Endodermal cell (in vitro differentiated cells): Measurements from ENCODE around the gene RCBTB1. TPM values are rescaled to one million over a fixed set of nuclear protein-coding genes. Genes with fewer than 3 reads are reported as not detected.

ENCODE experiments used
- DNase-seq: peaks from one replicate; pipeline ENCODE4 v3.0.0-alpha.2; 2017
- H3K27ac ChIP-seq: 2 replicates; pipeline ENCODE4 v1.5.1; 2013; ENCODE audit warnings: mild to moderate bottlenecking, low read depth, low read length, moderate library complexity
- H3K27me3 ChIP-seq: 2 replicates; pipeline ENCODE4 v1.6.1; 2013; ENCODE audit warnings: mild to moderate bottlenecking, low read length, moderate library complexity; ENCODE audit not compliant: insufficient read depth, control insufficient read depth, poor library complexity, severe bottlenecking
- H3K36me3 ChIP-seq: 2 replicates; pipeline ENCODE4 v1.7.0; 2013; ENCODE audit warnings: mild to moderate bottlenecking, low read length, moderate library complexity; ENCODE audit not compliant: control insufficient read depth, insufficient read depth
- H3K4me1 ChIP-seq: one replicate; pipeline ENCODE4 v1.7.0; 2013; ENCODE audit warnings: low read length; ENCODE audit not compliant: control insufficient read depth, insufficient read depth
- H3K4me3 ChIP-seq: 2 replicates; pipeline ENCODE4 v1.5.1; 2013; ENCODE audit warnings: mild to moderate bottlenecking, low read length, moderate library complexity
- H3K9ac ChIP-seq: 2 replicates; pipeline ENCODE4 v1.6.1; 2013; ENCODE audit warnings: mild to moderate bottlenecking, low read length, moderate library complexity; ENCODE audit not compliant: poor library complexity, severe bottlenecking; ENCODE audit errors: extremely low read depth
- H3K9me3 ChIP-seq: 2 replicates; pipeline ENCODE4 v1.6.1; 2013; ENCODE audit warnings: mild to moderate bottlenecking, low read length, moderate library complexity; ENCODE audit not compliant: control insufficient read depth
- H3K27ac Mint-ChIP-seq: 2 replicates; pipeline ENCODE4 v1.8.0; 2020; ENCODE audit warnings: mixed read lengths
- H3K27me3 Mint-ChIP-seq: 2 replicates; pipeline ENCODE4 v1.8.0; 2021; ENCODE audit warnings: mild to moderate bottlenecking, mixed read lengths; ENCODE audit not compliant: insufficient read depth
- H3K36me3 Mint-ChIP-seq: 2 replicates; pipeline ENCODE4 v1.8.0; 2020; ENCODE audit warnings: low read depth, mixed read lengths
- H3K4me1 Mint-ChIP-seq: 2 replicates; pipeline ENCODE4 v1.8.0; 2020; ENCODE audit warnings: mixed read lengths
- H3K4me3 Mint-ChIP-seq: 2 replicates; pipeline ENCODE4 v1.8.0; 2020; ENCODE audit warnings: mild to moderate bottlenecking, moderate library complexity, mixed read lengths
- H3K9me3 Mint-ChIP-seq: 2 replicates; pipeline ENCODE4 v1.8.0; 2020; ENCODE audit warnings: mild to moderate bottlenecking, mixed read lengths
- CTCF ChIP-seq: fragments of 200-600 bp; sonication (generic); conservative IDR thresholded peaks from 2 replicates; pipeline ENCODE4 v1.5.0; 2021; ENCODE audit warnings: antibody characterized with exemption, mild to moderate bottlenecking
- WGBS, 2 experiments: methylation state at CpG; one replicate each; pipeline versions ENCODE4 v1.1.5 to v1.1.7; 2013; ENCODE audit warnings: missing lambda C conversion rate in 2 of 2, mixed read lengths in 1 of 2; ENCODE audit not compliant: insufficient coverage in 1 of 2, insufficient read length in 1 of 2; 5-methylcytosine and 5-hydroxymethylcytosine counted together
- total RNA-seq, 2 donors: library from RNA; stranded (reverse); fragmentation: NEBNext Ultra II Directional in 1 of 2; extraction: Animal tissue kit (Norgen Biotek cat#: 25700) in 1 of 2; gene quantifications; 2 replicates in 1 of 2; 3 replicates in 1 of 2; pipeline ENCODE4 v1.2.1, GENCODE V29; 2021

RCBTB1 gene
- total RNA-seq, 2 donors from 2014 or later = 40.6 to 46.4 TPM

GRCh38 chr13:49517461-49517860, 67.9 kb downstream of the RCBTB1 start:
- H3K36me3 ChIP-seq = peaks cover 9% of the 10 kb centered on the region
- peak; percentile 73 for TF ChIP-seq CTCF

GRCh38 chr13:49516467-49516866, 68.9 kb downstream of the RCBTB1 start:
- Mint-ChIP-seq H3K4me3 (no peak overlapping the region), H3K36me3 (peaks cover 30% of the 10 kb centered on the region), H3K27me3 (no peaks in the 10 kb centered on the region), H3K9me3 (no peaks in the 10 kb centered on the region), H3K27ac (no peak overlapping the region), H3K4me1 (peaks cover 4% of the 10 kb centered on the region)
- Histone ChIP-seq H3K4me3 (no peak overlapping the region), H3K27me3 (no peaks in the 10 kb centered on the region), H3K27ac (no peak overlapping the region), H3K36me3 (peaks cover 4% of the 10 kb centered on the region), H3K9ac (no peak overlapping the region), H3K4me1 (no peaks in the 10 kb centered on the region), H3K9me3 (no peaks in the 10 kb centered on the region)
- no peak for DNase-seq
- WGBS, 2 experiments = 90 to 100% methylated on average over 3 to 5 of the region's 5 CpGs
- no peak for TF ChIP-seq CTCF

More at GRCh38 chr13:49517461-49517860, 67.9 kb downstream of the RCBTB1 start:
- Mint-ChIP-seq H3K9me3 (no peaks in the 10 kb centered on the region), H3K27ac (no peak overlapping the region), H3K4me1 (peaks cover 4% of the 10 kb centered on the region), H3K27me3 (no peaks in the 10 kb centered on the region), H3K36me3 (peaks cover 33% of the 10 kb centered on the region), H3K4me3 (no peak overlapping the region)
- WGBS, 2 experiments = 76 to 82% methylated on average over 6 of the region's 6 CpGs
- Histone ChIP-seq H3K4me1 (no peaks in the 10 kb centered on the region), H3K27me3 (no peaks in the 10 kb centered on the region), H3K9ac (no peak overlapping the region), H3K27ac (no peak overlapping the region), H3K4me3 (no peak overlapping the region), H3K9me3 (no peaks in the 10 kb centered on the region)
- DNase-seq = peak; percentile 70

DNA sequence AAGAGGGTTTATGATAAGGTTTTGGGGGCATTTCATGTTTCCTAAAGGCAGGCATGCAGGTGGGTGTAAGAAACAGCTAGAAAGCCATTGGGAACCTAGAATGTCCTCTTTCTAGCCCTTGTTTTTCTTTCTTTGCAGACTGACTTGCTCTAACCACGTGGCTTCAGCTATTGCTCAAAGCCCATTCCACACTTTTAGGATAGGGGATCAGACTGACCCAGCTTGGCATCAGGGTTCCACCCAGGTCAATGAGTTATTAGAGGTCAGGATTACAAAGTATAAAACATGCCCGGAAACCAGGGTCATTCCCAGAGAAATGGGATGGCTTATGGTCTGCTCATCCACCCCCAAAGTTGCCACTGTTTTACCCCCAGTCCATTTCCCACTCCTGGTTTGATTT, 72.8 kb downstream of the RCBTB1 start:
- Mint-ChIP-seq H3K9me3 (no peaks in the 10 kb centered on the region), H3K27ac (no peak overlapping the region), H3K27me3 (no peaks in the 10 kb centered on the region), H3K4me3 (no peak overlapping the region), H3K36me3 (peaks cover 30% of the 10 kb centered on the region), H3K4me1 (peaks cover 4% of the 10 kb centered on the region)
- TF ChIP-seq CTCF = no peak
- Histone ChIP-seq H3K9ac (no peak overlapping the region), H3K4me1 (no peaks in the 10 kb centered on the region), H3K4me3 (no peak overlapping the region), H3K27ac (no peak overlapping the region), H3K27me3 (no peaks in the 10 kb centered on the region), H3K9me3 (no peaks in the 10 kb centered on the region), H3K36me3 (no peaks in the 10 kb centered on the region)
- no peak for DNase-seq
- WGBS, 2 experiments = 89 to 90% methylated on average over 2 of the region's 2 CpGs
